Measurements from ENCODE around the gene LARP4.

LARP4 gene

GRCh38 chr12:50517421-50518048, 116.8 kb downstream of the LARP4 start:
- H3K4me1 ChIP-seq (ENCODE audit: control insufficient read depth, low read length) = peaks cover 58% of the 10 kb centered on the region
- no peak overlapping the region for H3K27ac ChIP-seq (ENCODE audit: low read depth, low read length)
- peak overlapping the region; percentile 18 for H3K4me2 ChIP-seq (ENCODE audit: low read length)
- H4K20me1 ChIP-seq (ENCODE audit: control insufficient read depth, insufficient read depth, low read depth, low read length) = 0 out of 2 replicates have a peak, but pooled peaks cover 3% of the 10 kb centered on the region
- no peak overlapping the region for H3K4me3 ChIP-seq (ENCODE audit: low read length)
- peaks cover 72% of the 10 kb centered on the region for H3K79me2 ChIP-seq (ENCODE audit: control insufficient read depth, low read length)
- H3K27me3 ChIP-seq (ENCODE audit: control insufficient read depth, low read length) = no peaks in the 10 kb centered on the region
- TF ChIP-seq CTCF (IDR thresholded peaks at IDR 0.05; ENCODE audit: low read depth, low read length, poor library complexity, severe bottlenecking) (no peak), EZH2phosphoT487 (IDR thresholded peaks at IDR 0.05; ENCODE audit: borderline replicate concordance, low read length) (no peak)
- peaks cover 15% of the 10 kb centered on the region for H3F3A ChIP-seq (ENCODE audit: control insufficient read depth, insufficient read depth)
- no peaks in the 10 kb centered on the region for H3K9me3 ChIP-seq (ENCODE audit: control insufficient read depth, insufficient read depth, low read length)
- H3K9me2 ChIP-seq (replicated peaks; ENCODE audit: control insufficient read depth, low read length) = no peaks in the 10 kb centered on the region
- H3K36me3 ChIP-seq (ENCODE audit: control insufficient read depth, low read length) = no peaks in the 10 kb centered on the region

- H3K79me2 ChIP-seq (ENCODE audit: control insufficient read depth, low read length) = peaks cover 68% of the 10 kb centered on the region
- TF ChIP-seq CTCF (IDR thresholded peaks at IDR 0.05; ENCODE audit: low read depth, low read length, poor library complexity, severe bottlenecking) = no peak
- TF ChIP-seq EZH2phosphoT487 (IDR thresholded peaks at IDR 0.05; ENCODE audit: borderline replicate concordance, low read length) = no peak
- peak overlapping the region; percentile 18 for H3K4me2 ChIP-seq (ENCODE audit: low read length)
- no peak overlapping the region for H3K27ac ChIP-seq (ENCODE audit: low read depth, low read length)
- H3K27me3 ChIP-seq (ENCODE audit: control insufficient read depth, low read length) = no peaks in the 10 kb centered on the region
- no peaks in the 10 kb centered on the region; the same call in 1 of the 2 replicates for H3K36me3 ChIP-seq (ENCODE audit: control insufficient read depth, low read length)
- no peaks in the 10 kb centered on the region for H3K9me3 ChIP-seq (ENCODE audit: control insufficient read depth, insufficient read depth, low read length)
- no peaks in the 10 kb centered on the region for H3K9me2 ChIP-seq (replicated peaks; ENCODE audit: control insufficient read depth, low read length)
- H3K4me1 ChIP-seq (ENCODE audit: control insufficient read depth, low read length) = peaks cover 58% of the 10 kb centered on the region
- 0 out of 2 replicates have a peak, but pooled peaks cover 3% of the 10 kb centered on the region for H4K20me1 ChIP-seq (ENCODE audit: control insufficient read depth, insufficient read depth, low read depth, low read length)
- no peak overlapping the region for H3K4me3 ChIP-seq (ENCODE audit: low read length)
- peaks cover 15% of the 10 kb centered on the region for H3F3A ChIP-seq (ENCODE audit: control insufficient read depth, insufficient read depth)
These were observed 117.4 kb downstream of the LARP4 start for GRCh38 chr12:50518090-50518489.

GRCh38 chr12:50519353-50519752, 118.7 kb downstream of the LARP4 start:
- Histone ChIP-seq H3K4me1 (ENCODE audit: control insufficient read depth, low read length) (peaks cover 52% of the 10 kb centered on the region), H3K4me3 (ENCODE audit: low read length) (no peak overlapping the region), H3K36me3 (ENCODE audit: control insufficient read depth, low read length) (no peaks in the 10 kb centered on the region; the same call in 1 of the 2 replicates), H3F3A (ENCODE audit: control insufficient read depth, insufficient read depth) (peaks cover 15% of the 10 kb centered on the region), H3K4me2 (ENCODE audit: low read length) (no peak overlapping the region), H3K9me3 (ENCODE audit: control insufficient read depth, insufficient read depth, low read length) (no peaks in the 10 kb centered on the region), H3K9me2 (replicated peaks; ENCODE audit: control insufficient read depth, low read length) (no peaks in the 10 kb centered on the region), H4K20me1 (ENCODE audit: control insufficient read depth, insufficient read depth, low read depth, low read length) (0 out of 2 replicates have a peak, but pooled peaks cover 3% of the 10 kb centered on the region), H3K27ac (ENCODE audit: low read depth, low read length) (no peak overlapping the region), H3K27me3 (ENCODE audit: control insufficient read depth, low read length) (no peaks in the 10 kb centered on the region), H3K79me2 (ENCODE audit: control insufficient read depth, low read length) (peaks cover 61% of the 10 kb centered on the region)
- TF ChIP-seq CTCF (IDR thresholded peaks at IDR 0.05; ENCODE audit: low read depth, low read length, poor library complexity, severe bottlenecking) (no peak), EZH2phosphoT487 (IDR thresholded peaks at IDR 0.05; ENCODE audit: borderline replicate concordance, low read length) (no peak)

Data from DOHH2 (cell line).